ENCODE data around the gene PRKN. TPM values are rescaled to one million over a fixed set of nuclear protein-coding genes. Genes with fewer than 3 reads are reported as not detected.
"Not testable (repeated sequence)": the region's sequence is repeated elsewhere in the genome, so short reads cannot be mapped to it uniquely, and the experiment has no call there.

Gene PRKN
- total RNA-seq, 1 experiment from 2014 or later: 0.95 TPM

DNA sequence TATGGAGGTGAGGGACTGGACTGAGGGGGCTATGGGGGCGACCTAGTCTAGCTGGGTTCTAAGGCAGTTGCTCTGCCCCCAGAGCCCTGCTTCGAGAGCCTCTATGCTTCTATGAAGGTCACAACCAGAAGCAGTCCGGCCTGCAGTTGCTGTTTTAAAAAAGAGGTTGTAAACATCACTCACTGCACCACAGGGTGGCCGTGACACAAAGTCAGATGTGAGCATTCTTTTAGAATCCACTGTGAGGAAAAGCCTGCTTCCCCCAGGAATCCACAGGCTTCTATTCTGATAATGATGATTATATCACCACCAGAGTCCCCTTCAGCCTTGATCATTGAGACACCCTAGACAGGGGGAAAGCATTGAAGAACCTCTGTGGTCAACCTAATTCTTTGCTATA is 1224.0 kb downstream of the PRKN start:
- no peak for DNase-seq (ENCODE audit: low read depth, low spot score)
- in situ Hi-C loops (cut with HindIII; ENCODE audit: low pct_unique_long_range_greater_than_20kb, low sequenced_read_pairs): no loop called here

DNA sequence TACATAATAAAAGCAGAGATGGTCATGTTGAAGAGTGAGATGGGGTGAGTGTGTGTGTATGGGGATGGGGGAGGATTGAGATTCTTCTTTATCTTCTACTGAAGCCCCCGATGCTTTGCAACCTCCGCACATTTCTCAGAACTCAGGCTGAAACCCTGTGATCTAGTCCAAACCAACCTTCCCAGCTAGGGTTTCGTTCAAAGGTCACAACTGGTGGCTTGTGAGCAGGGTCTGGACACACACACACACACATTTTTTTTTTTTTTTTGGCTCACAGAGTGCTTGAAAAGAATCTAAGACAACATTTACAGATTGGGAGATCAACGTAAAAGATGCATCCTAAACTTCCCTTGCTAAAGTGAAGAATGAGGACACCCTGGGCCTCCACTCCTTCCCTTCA is 1228.7 kb downstream of the PRKN start:
- in situ Hi-C loops (cut with HindIII; ENCODE audit: low pct_unique_long_range_greater_than_20kb, low sequenced_read_pairs): no loop called here
- no peak for DNase-seq (ENCODE audit: low read depth, low spot score)

DNA sequence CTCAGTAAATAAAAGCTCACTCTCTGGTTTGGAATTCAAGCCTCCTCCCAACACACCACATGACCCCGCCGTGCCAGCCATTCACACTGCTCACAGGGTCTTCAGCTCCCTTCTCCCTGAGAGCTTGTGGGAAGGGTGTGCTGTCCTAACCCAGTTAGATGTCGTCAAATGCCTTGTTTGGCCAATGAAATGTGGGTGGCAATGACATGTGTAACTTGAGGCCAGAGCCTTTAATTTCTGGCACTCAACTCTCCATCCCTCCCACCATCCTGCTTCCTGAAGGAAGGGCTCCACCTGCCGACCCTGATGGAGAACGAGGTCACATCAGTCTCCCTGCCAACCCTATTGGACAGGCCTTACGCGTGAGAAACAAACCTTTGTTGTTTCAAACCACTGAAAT is 1229.2 kb downstream of the PRKN start:
- in situ Hi-C loops (cut with HindIII; ENCODE audit: low pct_unique_long_range_greater_than_20kb, low sequenced_read_pairs): no loop called here
- peak; percentile 87 for DNase-seq (ENCODE audit: low read depth, low spot score)

DNA sequence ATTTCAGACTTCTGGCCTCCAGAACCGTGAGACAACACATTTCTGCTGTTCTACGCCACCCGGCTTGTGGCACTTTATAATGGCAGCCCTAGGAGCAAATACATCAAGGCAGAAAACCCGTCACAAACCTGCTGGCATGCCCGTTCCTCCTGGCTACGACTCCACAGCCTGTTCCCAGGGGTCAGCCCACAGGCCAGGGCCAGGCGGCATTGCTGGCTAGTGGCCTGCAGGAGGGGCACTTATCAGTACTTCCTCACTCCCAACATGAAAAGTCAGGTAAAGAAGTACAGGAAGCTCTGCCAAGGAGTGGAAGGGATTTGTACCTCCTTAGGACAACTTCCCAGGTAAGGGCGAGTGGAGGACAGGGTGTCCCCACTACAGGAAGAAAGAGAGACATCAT is 1230.6 kb downstream of the PRKN start:
- in situ Hi-C loops (cut with HindIII; ENCODE audit: low pct_unique_long_range_greater_than_20kb, low sequenced_read_pairs): no loop called here

DNA sequence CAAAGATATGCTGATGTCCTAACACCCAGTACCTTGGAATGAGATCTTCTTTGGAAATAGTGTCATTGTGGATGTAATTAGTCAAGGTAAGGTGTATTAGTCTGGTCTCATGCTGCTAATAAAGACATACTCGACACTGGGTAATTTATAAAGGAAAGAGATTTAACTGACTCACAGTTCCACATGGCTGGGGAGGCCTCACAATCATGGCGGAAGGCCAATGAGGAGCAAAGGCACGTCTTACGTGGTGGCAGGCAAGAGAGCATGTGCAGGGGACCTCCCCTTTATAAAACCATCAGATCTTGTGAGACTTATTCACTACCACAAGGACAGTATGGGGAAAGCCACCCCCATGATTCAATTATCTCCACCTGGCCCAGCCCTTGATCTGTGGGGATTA is 1231.3 kb downstream of the PRKN start:
- in situ Hi-C loops (cut with HindIII; ENCODE audit: low pct_unique_long_range_greater_than_20kb, low sequenced_read_pairs); DNase-seq (ENCODE audit: low read depth, low spot score): not testable (repeated sequence)

More for the DNA sequence above, 1230.6 kb downstream of the PRKN start:
- DNase-seq (ENCODE audit: low read depth, low spot score): no peak

DNA sequence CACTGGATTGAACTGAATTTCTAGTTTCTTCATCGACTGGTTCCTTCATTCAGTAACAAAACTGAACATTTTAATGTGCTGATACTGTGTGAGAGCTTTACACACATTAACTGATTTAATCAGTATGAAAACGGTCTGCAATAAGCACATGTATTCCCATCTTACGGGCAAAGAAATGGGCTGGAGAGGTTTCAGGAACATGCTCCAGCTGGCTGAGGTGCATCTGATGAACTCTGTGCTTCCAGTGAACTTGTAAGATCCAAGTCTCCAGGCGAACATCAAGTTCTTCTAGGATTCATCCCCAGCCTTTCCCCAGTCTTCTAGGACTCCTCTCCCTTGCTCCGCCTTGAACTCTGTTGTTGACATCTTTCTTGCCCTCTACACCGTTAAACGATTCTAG is 1233.0 kb downstream of the PRKN start:
- in situ Hi-C loops (cut with HindIII; ENCODE audit: low pct_unique_long_range_greater_than_20kb, low sequenced_read_pairs): no loop called here
- no peak for DNase-seq (ENCODE audit: low read depth, low spot score)

DNA sequence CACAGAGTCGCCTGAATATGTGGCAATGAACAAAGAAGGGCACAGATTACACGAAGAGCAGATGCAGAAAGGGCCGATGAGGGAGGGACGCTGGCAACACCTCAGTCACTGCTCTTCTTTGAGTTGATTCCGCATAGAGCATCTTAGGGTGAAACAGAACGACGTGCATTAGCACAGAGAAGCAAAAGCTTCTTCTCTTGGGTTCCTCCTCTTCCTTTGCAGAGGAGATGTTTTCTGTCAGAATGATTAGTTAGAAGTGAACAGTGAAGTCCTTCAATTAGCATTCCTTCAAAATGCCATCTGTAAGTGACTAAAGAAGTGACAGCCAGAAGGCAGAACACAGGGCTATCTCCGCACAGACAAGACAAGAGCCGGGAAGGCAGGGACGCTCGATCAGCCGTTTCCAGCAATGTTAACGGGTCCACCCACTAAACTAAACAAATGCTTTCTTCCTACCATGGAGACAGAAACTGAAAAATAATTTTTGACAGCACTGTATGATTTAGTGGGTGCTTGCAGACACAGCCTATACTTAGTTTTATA is 1233.9 kb downstream of the PRKN start:
- in situ Hi-C loops (cut with HindIII; ENCODE audit: low pct_unique_long_range_greater_than_20kb, low sequenced_read_pairs): no loop called here
- no peak for DNase-seq (ENCODE audit: low read depth, low spot score)

DNA sequence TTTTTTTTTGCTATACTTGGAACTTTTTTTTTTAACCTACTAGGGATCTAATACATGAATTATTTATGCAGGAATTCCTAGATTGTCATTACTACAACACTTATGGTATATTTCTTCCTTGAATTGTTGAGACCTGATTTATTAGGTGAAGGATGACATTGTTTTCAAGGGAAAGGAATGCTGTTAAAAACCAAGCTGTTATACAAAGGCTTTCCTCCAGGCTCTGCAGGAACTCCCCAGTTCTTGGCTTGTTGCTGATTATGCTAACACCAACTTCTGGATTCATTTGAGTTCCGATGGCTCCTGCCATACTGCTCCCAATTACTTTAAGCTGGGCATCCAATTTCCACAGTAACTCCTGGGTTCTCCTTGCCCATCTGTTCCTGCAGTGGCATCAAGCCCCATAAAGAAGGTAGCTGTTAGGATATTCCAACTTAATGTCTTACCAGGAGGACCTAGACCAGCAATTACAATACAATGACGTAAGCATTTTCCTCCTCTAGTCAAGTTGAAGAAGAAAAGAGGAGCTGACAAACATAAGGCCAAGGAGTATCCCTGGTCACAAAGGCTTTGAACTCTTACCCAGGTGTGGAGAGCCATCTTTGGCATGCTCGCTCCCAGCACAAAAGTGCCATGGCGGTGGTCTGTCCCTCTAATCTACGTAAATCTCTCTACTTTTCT is 1237.8 kb downstream of the PRKN start:
- in situ Hi-C loops (cut with HindIII; ENCODE audit: low pct_unique_long_range_greater_than_20kb, low sequenced_read_pairs): no loop called here
- DNase-seq (ENCODE audit: low read depth, low spot score): no peak

DNA sequence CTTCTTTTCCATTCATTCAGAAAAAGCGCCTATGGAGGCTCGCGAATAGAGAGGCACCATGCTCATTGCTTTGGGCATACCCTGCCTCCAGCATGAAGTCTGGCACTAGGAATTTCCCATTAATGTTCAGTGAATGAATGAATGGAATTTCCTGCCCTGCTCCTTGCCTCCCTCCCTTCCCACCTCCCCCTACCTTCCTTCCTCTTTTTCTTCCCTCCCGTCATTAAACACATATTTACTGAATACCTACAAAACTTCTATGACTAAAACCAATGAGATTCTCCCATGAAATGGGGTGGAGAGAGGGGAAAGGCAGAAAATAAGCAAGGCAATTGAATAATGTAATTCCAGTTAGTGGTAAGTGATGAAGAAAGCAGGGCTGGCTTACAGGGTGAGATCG is 1239.9 kb downstream of the PRKN start:
- in situ Hi-C loops (cut with HindIII; ENCODE audit: low pct_unique_long_range_greater_than_20kb, low sequenced_read_pairs): no loop called here
- DNase-seq (ENCODE audit: low read depth, low spot score): no peak

DNA sequence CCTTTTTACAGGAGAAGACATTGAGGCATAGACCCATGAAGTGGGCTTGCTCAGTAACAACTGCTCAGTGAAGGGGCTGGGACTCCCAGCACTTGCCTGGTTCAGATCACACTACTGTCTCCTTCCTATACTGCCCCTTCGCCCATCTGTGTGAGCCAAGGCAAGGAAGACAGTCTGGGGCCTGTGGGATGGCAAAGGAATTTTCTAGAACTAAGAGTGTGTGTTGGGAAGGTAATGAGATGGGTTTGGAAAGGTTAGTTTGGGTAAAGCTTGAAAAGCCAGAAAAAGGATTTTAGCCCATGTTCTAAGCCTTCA is 1240.4 kb downstream of the PRKN start:
- in situ Hi-C loops (cut with HindIII; ENCODE audit: low pct_unique_long_range_greater_than_20kb, low sequenced_read_pairs): no loop called here
- DNase-seq (ENCODE audit: low read depth, low spot score): no peak

DNA sequence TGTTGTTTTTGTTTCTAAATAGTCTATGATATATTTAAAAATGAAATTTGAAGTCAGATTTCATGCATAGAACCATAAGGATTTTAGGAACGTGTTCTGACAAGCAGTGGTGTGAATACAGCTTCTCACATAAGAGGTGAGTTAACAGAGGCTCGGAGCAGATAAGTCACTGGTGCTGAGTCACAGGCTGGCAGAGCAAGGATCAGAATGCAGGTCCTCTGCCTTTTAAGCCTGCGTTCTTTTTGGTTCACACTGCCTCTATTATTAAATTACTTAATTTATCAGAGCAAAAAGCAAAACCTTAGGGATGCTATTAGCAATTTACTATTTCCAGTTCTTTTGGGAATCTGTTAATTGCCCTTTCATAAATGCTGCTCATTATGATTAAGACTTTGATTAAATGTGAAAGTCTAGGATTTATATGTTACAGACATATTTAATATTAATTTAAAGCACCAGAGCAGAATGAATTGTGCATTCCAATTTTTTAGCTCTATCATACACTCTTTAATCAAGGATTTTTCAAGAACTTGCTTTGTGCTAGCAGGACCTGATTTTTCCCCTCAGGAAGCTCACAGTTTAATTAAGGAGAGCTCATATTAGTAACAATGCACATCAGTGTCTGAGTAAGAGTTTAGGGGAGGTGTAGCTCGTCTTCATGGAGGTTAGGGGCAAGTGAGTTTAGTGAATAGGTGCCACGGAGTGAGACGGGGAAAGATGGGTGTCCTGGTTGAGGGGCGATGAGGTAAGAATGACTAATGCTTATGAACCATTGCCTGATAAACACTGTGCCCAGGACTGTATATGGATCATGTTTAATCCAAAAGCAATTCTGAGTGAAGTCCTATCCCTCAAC is 1241.0 kb downstream of the PRKN start:
- in situ Hi-C loops (cut with HindIII; ENCODE audit: low pct_unique_long_range_greater_than_20kb, low sequenced_read_pairs): no loop called here
- DNase-seq (ENCODE audit: low read depth, low spot score): peak; percentile 58

DNA sequence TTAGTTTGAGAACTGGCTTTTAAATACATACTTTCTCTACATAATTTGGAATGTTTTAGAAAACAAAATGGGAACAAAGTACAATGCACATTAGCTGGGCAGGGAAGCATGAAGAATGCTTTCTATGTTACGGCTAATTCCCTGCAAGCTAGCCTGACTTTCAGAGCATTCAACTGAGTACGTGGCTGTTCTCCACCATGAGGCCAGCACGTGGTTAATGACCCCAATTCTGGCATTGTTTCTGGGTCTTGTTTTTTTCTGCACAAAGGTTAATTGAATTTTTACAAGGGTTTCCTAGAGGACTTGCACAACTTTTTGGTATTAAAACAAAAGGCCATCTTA is 1245.1 kb downstream of the PRKN start:
- in situ Hi-C loops (cut with HindIII; ENCODE audit: low pct_unique_long_range_greater_than_20kb, low sequenced_read_pairs): no loop called here
- peak; percentile 99 for DNase-seq (ENCODE audit: low read depth, low spot score)

DNA sequence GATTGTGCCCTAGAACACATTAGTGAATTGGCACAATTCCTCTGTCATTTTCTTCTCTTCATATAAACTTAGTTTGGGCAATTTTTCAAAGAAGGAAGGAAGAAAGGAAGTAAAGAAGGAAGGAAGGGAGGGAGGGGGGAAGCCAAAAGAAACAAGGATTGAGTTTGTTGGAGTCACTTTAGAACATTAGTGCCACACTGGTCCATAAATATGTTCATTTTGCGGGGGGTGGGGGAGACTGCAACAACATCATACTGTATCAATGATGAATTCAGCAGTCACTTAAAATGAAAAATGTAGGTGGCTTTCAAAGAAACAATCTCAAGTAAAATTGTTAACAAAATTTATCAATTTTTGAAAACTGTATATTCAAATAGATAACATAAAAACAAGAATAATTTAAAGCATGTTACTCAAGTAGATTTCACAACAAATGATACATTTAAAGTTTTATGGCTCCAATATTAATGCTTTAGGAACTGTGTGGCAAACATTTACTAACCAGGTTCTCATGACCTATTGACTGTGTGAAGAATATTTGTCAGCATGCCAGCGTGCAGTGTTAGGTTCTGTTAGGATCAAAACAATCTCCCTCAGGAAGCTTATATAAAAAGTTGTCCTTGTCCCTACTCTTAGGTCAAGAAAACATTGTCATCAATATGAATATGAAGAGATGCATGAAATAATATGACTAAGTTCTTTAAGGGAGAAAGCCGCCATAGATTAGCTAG is 1245.6 kb downstream of the PRKN start:
- in situ Hi-C loops (cut with HindIII; ENCODE audit: low pct_unique_long_range_greater_than_20kb, low sequenced_read_pairs): no loop called here
- DNase-seq (ENCODE audit: low read depth, low spot score): peak; percentile 92

DNA sequence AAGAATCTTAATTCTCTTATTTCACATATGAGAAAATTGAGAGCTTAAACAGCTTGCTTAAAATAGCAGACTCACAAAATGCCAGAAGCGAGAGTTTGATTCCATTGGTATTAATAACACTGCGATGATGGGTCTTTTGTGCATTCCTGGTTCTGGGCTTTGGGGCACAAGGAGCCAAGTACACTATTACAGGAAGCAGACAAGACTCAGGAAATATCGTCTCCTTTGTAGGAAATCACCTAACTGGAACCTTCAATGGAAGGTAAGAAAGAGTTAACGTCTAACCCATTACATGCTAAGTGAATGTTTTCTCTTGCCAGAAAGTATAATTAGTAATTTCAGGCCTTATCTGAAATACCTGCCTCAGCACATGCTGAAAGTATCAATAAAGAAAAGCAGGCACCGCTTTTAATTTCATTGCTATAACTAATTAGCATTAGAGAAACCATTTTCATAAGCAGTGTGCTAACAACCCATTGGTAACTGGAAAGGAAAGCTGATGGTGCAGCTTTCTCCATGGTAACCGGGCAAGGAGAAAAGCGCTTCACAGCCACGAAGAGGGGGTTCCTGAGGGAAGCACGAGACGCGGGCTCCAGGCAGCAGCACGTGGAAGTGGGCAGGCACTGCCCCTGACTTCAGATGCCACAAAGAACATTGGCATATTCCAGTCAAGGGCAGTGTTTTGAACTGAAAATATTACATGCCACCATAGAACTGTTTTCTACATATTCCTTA is 1247.0 kb downstream of the PRKN start:
- no peak for DNase-seq (ENCODE audit: low read depth, low spot score)
- in situ Hi-C loops (cut with HindIII; ENCODE audit: low pct_unique_long_range_greater_than_20kb, low sequenced_read_pairs): no loop called here

DNA sequence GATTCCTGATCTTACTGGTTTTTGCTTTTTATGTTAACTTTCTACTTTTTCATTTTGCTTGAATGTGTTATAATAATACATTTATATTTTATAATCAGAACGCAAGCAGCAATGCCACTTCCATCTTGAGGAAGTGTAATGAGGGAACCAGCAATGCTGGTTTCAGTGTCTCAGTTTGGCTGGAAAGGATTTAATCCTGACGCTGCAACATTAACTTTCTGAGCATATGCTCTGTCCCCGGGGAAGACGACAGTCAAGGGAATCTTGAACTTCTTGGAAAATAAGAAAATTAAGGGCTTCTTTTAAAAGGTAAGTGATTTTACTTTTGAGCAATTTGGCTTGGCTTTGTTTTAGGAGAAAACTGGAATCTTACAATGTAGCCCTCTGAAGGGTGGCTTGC is 1248.2 kb downstream of the PRKN start:
- in situ Hi-C loops (cut with HindIII; ENCODE audit: low pct_unique_long_range_greater_than_20kb, low sequenced_read_pairs): no loop called here
- DNase-seq (ENCODE audit: low read depth, low spot score): no peak

DNA sequence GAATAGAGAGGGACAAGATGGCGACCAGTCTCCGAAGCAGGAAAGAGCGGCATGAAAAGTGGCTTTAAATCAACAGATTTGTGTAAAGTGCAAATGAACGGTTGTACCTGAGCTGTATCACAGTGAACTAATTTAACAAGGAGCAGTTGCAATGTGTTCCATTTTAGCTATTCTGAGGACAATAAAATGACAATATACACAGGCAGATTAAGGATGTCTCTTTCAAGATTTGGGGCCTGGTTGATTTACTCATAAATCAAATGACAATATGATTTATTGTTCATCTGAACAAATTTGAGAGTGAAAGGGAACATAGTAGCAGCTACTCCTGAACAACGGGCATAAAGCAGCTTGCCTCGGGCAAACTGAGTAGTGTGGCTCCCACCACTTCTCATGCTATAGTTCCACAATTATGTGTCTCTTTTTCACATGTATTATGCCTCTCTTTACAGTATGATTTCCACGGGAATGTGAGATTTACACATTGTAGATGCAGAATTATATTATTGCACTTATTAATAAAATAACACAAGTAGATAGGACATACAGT is 1249.6 kb downstream of the PRKN start:
- DNase-seq (ENCODE audit: low read depth, low spot score): peak; percentile 19
- in situ Hi-C loops (cut with HindIII; ENCODE audit: low pct_unique_long_range_greater_than_20kb, low sequenced_read_pairs): no loop called here

DNA sequence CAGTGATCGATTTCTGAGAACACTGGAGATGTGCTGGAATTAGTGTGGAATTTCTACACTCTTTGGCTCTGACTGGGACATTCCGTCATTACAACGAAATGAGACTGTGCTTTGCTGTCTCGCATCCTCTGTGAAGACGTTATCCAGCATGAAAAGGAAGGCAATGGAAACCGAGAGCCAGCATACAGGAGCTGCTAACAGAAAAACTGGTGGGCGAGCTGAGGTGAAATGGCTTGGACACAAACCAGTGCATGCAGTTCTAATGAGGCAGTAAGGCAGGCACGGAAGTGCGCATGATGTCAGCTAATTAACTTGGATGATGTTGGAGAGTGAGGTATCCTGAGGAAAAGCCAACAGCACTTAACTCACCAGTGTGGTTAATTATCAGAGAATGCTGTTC is 1250.9 kb downstream of the PRKN start:
- DNase-seq (ENCODE audit: low read depth, low spot score): no peak
- in situ Hi-C loops (cut with HindIII; ENCODE audit: low pct_unique_long_range_greater_than_20kb, low sequenced_read_pairs): no loop called here

DNA sequence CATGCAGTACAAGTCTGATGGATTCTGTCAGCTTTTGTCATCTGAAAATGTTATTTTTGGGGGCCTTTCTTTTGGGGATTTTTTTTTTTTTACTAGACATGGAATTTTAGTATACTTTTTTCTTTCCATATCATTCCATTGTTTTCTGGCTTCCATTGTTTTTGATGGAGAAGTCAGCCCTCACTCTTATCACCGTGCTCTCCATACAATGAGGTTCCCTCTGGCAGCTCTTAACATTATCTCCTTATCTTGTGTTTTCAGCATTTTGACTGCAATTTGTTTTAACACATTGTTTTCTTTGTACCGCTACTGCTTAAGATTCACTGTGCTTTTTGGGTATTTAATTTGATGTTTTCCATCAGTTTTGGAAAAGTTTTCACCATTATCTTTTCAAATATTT is 1262.2 kb downstream of the PRKN start:
- no peak for DNase-seq (ENCODE audit: low read depth, low spot score)
- in situ Hi-C loops (cut with HindIII; ENCODE audit: low pct_unique_long_range_greater_than_20kb, low sequenced_read_pairs): no loop called here
